ENCODE data around the gene HOXA10. TPM values are rescaled to one million over a fixed set of nuclear protein-coding genes. Genes with fewer than 3 reads are reported as not detected.

Gene HOXA10
- total and polyA plus RNA-seq, 4 donors: 0.03 to 0.70 (median 0.13) TPM

- WGBS: 10% methylated on average over 22 of the region's 22 CpGs
- H3K9ac ChIP-seq (ENCODE audit: low read depth in 1 of 2, low read length in 2 of 2): no peak overlapping the region
- no peak for TF ChIP-seq CTCF (IDR thresholded peaks at IDR 0.05; ENCODE audit: low read depth, low read length, missing input control)
- TF ChIP-seq JUND (IDR thresholded peaks at IDR 0.05): no peak
- TF ChIP-seq MAX (IDR thresholded peaks at IDR 0.05): no peak
- H3K27ac ChIP-seq (ENCODE audit: low read depth in 1 of 2, low read length in 2 of 2): no peak overlapping the region
- peak overlapping the region in 1 of 3 donors; percentile 12 for H3K4me3 ChIP-seq (ENCODE audit: low read depth in 1 of 3, low read length in 3 of 3)
- no peak for DNase-seq (ENCODE audit: low spot score)
- H3K27me3 ChIP-seq (ENCODE audit: control insufficient read depth in 4 of 4, insufficient read depth in 4 of 4, low read length in 3 of 4): peaks cover 3 to 51% (median 36%) of the 10 kb centered on the region in 4 donors
- H3K9me3 ChIP-seq (ENCODE audit: control insufficient read depth in 4 of 4, low read length in 3 of 4): peaks cover 0 to 10% (median under 1%) of the 10 kb centered on the region in 4 donors
- H3K4me1 ChIP-seq (ENCODE audit: control insufficient read depth in 4 of 4, insufficient read depth in 4 of 4, low read length in 3 of 4): peaks cover 12 to 33% (median 22%) of the 10 kb centered on the region in 4 donors
- H3K36me3 ChIP-seq (ENCODE audit: control insufficient read depth in 4 of 4, insufficient read depth in 3 of 4, low read depth in 1 of 4, low read length in 3 of 4): no peaks in the 10 kb centered on the region
These were observed 15.3 kb upstream of the HOXA10 start for GRCh38 chr7:27189295-27189996.

- TF ChIP-seq HNF4A (conservative IDR thresholded peaks at IDR 0.05) (no peak), JUND (IDR thresholded peaks at IDR 0.05) (no peak), YY1 (IDR thresholded peaks at IDR 0.05) (no peak), CTCF (IDR thresholded peaks at IDR 0.05; ENCODE audit: low read depth, low read length, missing input control) (no peak), ZBTB33 (IDR thresholded peaks at IDR 0.05) (no peak), TAF1 (conservative IDR thresholded peaks at IDR 0.05) (no peak), HNF4G (IDR thresholded peaks at IDR 0.05) (no peak), RAD21 (IDR thresholded peaks at IDR 0.05) (no peak), NR2F2 (IDR thresholded peaks at IDR 0.05) (no peak), ATF3 (IDR thresholded peaks at IDR 0.05) (no peak), EGR1 (IDR thresholded peaks at IDR 0.05; ENCODE audit: low read depth in 2 of 2) (no peak), GABPA (IDR thresholded peaks at IDR 0.05 in 1 of 2, conservative IDR thresholded peaks at IDR 0.05 in 1 of 2) (no peak), SP1 (IDR thresholded peaks at IDR 0.05) (no peak), MAX (IDR thresholded peaks at IDR 0.05) (no peak)
- no peak overlapping the region for H3K9ac ChIP-seq (ENCODE audit: low read depth in 1 of 2, low read length in 2 of 2)
- H3K9me3 ChIP-seq (ENCODE audit: control insufficient read depth in 4 of 4, low read length in 3 of 4): peaks cover 0 to 10% (median 0%) of the 10 kb centered on the region in 4 donors
- H3K4me1 ChIP-seq (ENCODE audit: control insufficient read depth in 4 of 4, insufficient read depth in 4 of 4, low read length in 3 of 4): peaks cover 14 to 34% (median 26%) of the 10 kb centered on the region in 4 donors
- DNase-seq (ENCODE audit: low spot score): no peak
- H3K36me3 ChIP-seq (ENCODE audit: control insufficient read depth in 4 of 4, insufficient read depth in 3 of 4, low read depth in 1 of 4, low read length in 3 of 4): no peaks in the 10 kb centered on the region
- H3K4me3 ChIP-seq (ENCODE audit: low read depth in 1 of 3, low read length in 3 of 3): peak overlapping the region in 1 of 3 donors; percentile 12
- peaks cover 3 to 48% (median 34%) of the 10 kb centered on the region in 4 donors for H3K27me3 ChIP-seq (ENCODE audit: control insufficient read depth in 4 of 4, insufficient read depth in 4 of 4, low read length in 3 of 4)
- WGBS: 6% methylated on average over 49 of the region's 49 CpGs
- no peak overlapping the region for H3K27ac ChIP-seq (ENCODE audit: low read depth in 1 of 2, low read length in 2 of 2)
These were observed 14.5 kb upstream of the HOXA10 start for GRCh38 chr7:27188386-27189294.
